ENCODE measurements around the gene LHPP.
A peak's percentile ranks its signal among the peaks of the same experiment; 100 is the strongest.

The LHPP gene

GRCh38 chr10:124486635-124487034 is 25.0 kb downstream of the LHPP start:
- peaks cover 0 to 9% (median 1%) of the 10 kb centered on the region in 5 experiments for H3K9me3 ChIP-seq (ENCODE audit: control extremely low read depth in 1 of 5, control insufficient read depth in 4 of 5, insufficient read depth in 2 of 5, low read depth in 1 of 5, low read length in 4 of 5)
- POLR2A ChIA-PET: no interaction called here
- no peak overlapping the region for H3K4me3 ChIP-seq (ENCODE audit: control insufficient read depth in 1 of 7, extremely low read depth in 1 of 7, insufficient read depth in 4 of 7, low read depth in 2 of 7, low read length in 6 of 7)
- H3K4me1 ChIP-seq (ENCODE audit: control extremely low read depth in 1 of 4, control insufficient read depth in 4 of 4, insufficient read depth in 4 of 4, low read length in 3 of 4): no peaks in the 10 kb centered on the region
- 96% methylated on average over 5 of the region's 6 CpGs for WGBS (ENCODE audit: insufficient coverage)
- H3K36me3 ChIP-seq (ENCODE audit: control insufficient read depth in 4 of 4, insufficient read depth in 4 of 4, low read length in 3 of 4): peaks cover 0 to 3% (median 0%) of the 10 kb centered on the region in 4 experiments
- CTCF ChIA-PET: no interaction called here
- H3K27ac ChIP-seq (ENCODE audit: insufficient read depth in 1 of 2, low read depth in 1 of 2, low read length in 2 of 2, poor library complexity in 1 of 2, severe bottlenecking in 2 of 2): no peak overlapping the region
- no peak for DNase-seq
- H3K27me3 ChIP-seq (replicated peaks in 2 of 5; ENCODE audit: control insufficient read depth in 4 of 5, insufficient read depth in 5 of 5, low read length in 4 of 5): no peaks in the 10 kb centered on the region

DNA sequence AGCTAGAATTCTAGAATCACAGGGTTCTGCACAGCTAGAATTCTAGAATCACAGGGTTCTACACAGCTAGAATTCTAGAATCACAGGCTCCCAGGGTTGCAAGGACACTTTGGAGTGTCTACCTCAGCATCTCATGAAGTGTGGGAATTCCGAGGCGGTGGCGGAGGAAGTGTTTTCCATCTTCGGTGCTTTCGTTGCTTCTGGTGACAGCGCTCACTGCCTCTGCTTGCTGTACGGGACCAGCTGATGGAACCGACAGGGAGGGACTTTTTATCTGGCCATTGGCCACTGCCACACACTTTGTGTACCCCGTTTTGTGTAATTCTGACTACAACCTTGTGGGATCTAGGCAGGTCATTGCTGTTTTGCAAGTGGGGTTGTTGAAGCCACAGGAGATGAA is 29.5 kb downstream of the LHPP start:
- ChIA-PET CTCF (no interaction called here), POLR2A (no interaction called here)

GRCh38 chr10:124492266-124492665 is 30.6 kb downstream of the LHPP start:
- no peaks in the 10 kb centered on the region for H3K9me3 ChIP-seq (ENCODE audit: control extremely low read depth in 1 of 5, control insufficient read depth in 4 of 5, insufficient read depth in 2 of 5, low read depth in 1 of 5, low read length in 4 of 5)
- peaks cover 2 to 17% (median 13%) of the 10 kb centered on the region in 4 experiments for H3K4me1 ChIP-seq (ENCODE audit: control extremely low read depth in 1 of 4, control insufficient read depth in 4 of 4, insufficient read depth in 4 of 4, low read length in 3 of 4)
- DNase-seq: no peak
- H3K36me3 ChIP-seq (ENCODE audit: control insufficient read depth in 4 of 4, insufficient read depth in 4 of 4, low read length in 3 of 4): peaks cover 0 to 3% (median 0%) of the 10 kb centered on the region in 4 experiments
- CTCF ChIA-PET: no interaction called here
- 93% methylated on average over 8 of the region's 8 CpGs for WGBS (ENCODE audit: insufficient coverage)
- H3K4me3 ChIP-seq (ENCODE audit: control insufficient read depth in 1 of 7, extremely low read depth in 1 of 7, insufficient read depth in 4 of 7, low read depth in 2 of 7, low read length in 6 of 7): no peak overlapping the region
- H3K27ac ChIP-seq (ENCODE audit: insufficient read depth in 1 of 2, low read depth in 1 of 2, low read length in 2 of 2, poor library complexity in 1 of 2, severe bottlenecking in 2 of 2): no peak overlapping the region
- H3K27me3 ChIP-seq (replicated peaks in 2 of 5; ENCODE audit: control insufficient read depth in 4 of 5, insufficient read depth in 5 of 5, low read length in 4 of 5): no peaks in the 10 kb centered on the region
- POLR2A ChIA-PET: no interaction called here

More for the DNA sequence above, 29.5 kb downstream of the LHPP start:
- Histone ChIP-seq H3K27me3 (replicated peaks in 2 of 5; ENCODE audit: control insufficient read depth in 4 of 5, insufficient read depth in 5 of 5, low read length in 4 of 5) (no peaks in the 10 kb centered on the region), H3K4me1 (ENCODE audit: control extremely low read depth in 1 of 4, control insufficient read depth in 4 of 4, insufficient read depth in 4 of 4, low read length in 3 of 4) (peaks cover 2 to 17% (median 13%) of the 10 kb centered on the region in 4 experiments), H3K36me3 (ENCODE audit: control insufficient read depth in 4 of 4, insufficient read depth in 4 of 4, low read length in 3 of 4) (peaks cover 0 to 3% (median 0%) of the 10 kb centered on the region in 4 experiments), H3K9me3 (ENCODE audit: control extremely low read depth in 1 of 5, control insufficient read depth in 4 of 5, insufficient read depth in 2 of 5, low read depth in 1 of 5, low read length in 4 of 5) (peaks cover 0 to 9% (median 1%) of the 10 kb centered on the region in 5 experiments), H3K4me3 (ENCODE audit: control insufficient read depth in 1 of 7, extremely low read depth in 1 of 7, insufficient read depth in 4 of 7, low read depth in 2 of 7, low read length in 6 of 7) (no peak overlapping the region), H3K27ac (ENCODE audit: insufficient read depth in 1 of 2, low read depth in 1 of 2, low read length in 2 of 2, poor library complexity in 1 of 2, severe bottlenecking in 2 of 2) (no peak overlapping the region)
- DNase-seq: no peak
- 98% methylated on average over 9 of the region's 9 CpGs for WGBS (ENCODE audit: insufficient coverage)

DNA sequence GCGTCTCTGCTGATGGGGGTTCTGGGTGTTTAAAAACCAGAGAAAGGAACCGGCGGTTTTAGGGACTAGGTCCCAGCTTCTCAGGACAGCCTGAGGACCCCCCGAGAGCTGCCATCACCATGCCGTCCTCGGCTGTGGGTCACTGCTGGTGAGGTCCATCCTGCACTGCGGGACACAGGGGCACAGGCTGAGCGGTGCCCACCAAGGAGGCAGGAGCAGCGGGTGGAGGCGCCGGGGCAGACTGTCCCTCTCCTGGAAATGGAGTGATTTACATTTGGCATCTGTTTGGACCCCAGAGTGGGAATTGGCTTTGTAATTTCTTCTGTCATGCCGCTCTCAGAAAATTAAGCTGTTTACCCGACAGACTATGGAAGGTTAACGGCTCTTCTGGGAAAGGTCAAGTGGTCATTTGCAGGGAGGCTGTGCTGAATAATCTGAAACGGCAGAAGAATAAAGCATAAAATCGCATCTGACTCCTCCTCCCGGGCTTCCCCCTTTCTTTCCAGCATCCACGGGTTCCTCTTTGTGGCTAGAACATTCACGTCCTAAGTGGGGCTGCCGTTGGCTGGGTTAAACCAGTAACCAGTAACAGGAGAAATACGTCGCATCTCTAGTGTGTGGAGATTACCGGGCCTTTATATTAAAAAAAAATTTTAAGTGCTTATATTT is 31.7 kb downstream of the LHPP start:
- H3K9me3 ChIP-seq (ENCODE audit: control extremely low read depth in 1 of 5, control insufficient read depth in 4 of 5, insufficient read depth in 2 of 5, low read depth in 1 of 5, low read length in 4 of 5): no peaks in the 10 kb centered on the region
- peak; percentile 29 to 77 (median 77) for DNase-seq
- H3K27me3 ChIP-seq (replicated peaks in 2 of 5; ENCODE audit: control insufficient read depth in 4 of 5, insufficient read depth in 5 of 5, low read length in 4 of 5): no peaks in the 10 kb centered on the region
- no peak overlapping the region for H3K27ac ChIP-seq (ENCODE audit: insufficient read depth in 1 of 2, low read depth in 1 of 2, low read length in 2 of 2, poor library complexity in 1 of 2, severe bottlenecking in 2 of 2)
- 54% methylated on average over 17 of the region's 23 CpGs for WGBS (ENCODE audit: insufficient coverage)
- POLR2A ChIA-PET: no interaction called here
- CTCF ChIA-PET: interaction anchor here (0.6 kb wide), 1 partner anchor 323 kb away, joined by 4 read pairs; no protein-coding TSS in a partner anchor
- peaks cover 0 to 3% (median 1%) of the 10 kb centered on the region in 4 experiments for H3K36me3 ChIP-seq (ENCODE audit: control insufficient read depth in 4 of 4, insufficient read depth in 4 of 4, low read length in 3 of 4)
- peak overlapping the region in 4 of 7 experiments; percentile 29 to 69 (median 51) for H3K4me3 ChIP-seq (ENCODE audit: control insufficient read depth in 1 of 7, extremely low read depth in 1 of 7, insufficient read depth in 4 of 7, low read depth in 2 of 7, low read length in 6 of 7)
- peaks cover 2 to 17% (median 13%) of the 10 kb centered on the region in 4 experiments for H3K4me1 ChIP-seq (ENCODE audit: control extremely low read depth in 1 of 4, control insufficient read depth in 4 of 4, insufficient read depth in 4 of 4, low read length in 3 of 4)

- ChIA-PET POLR2A (no interaction called here), CTCF (no interaction called here)
- peak in 2 of 3 donors; percentile 51 to 60 for DNase-seq
- Histone ChIP-seq H3K27me3 (replicated peaks in 2 of 5; ENCODE audit: control insufficient read depth in 4 of 5, insufficient read depth in 5 of 5, low read length in 4 of 5) (no peaks in the 10 kb centered on the region), H3K36me3 (ENCODE audit: control insufficient read depth in 4 of 4, insufficient read depth in 4 of 4, low read length in 3 of 4) (peaks cover 0 to 3% (median 1%) of the 10 kb centered on the region in 4 experiments), H3K4me3 (ENCODE audit: control insufficient read depth in 1 of 7, extremely low read depth in 1 of 7, insufficient read depth in 4 of 7, low read depth in 2 of 7, low read length in 6 of 7) (peak overlapping the region in 6 of 7 experiments; percentile 19 to 69 (median 42)), H3K9me3 (ENCODE audit: control extremely low read depth in 1 of 5, control insufficient read depth in 4 of 5, insufficient read depth in 2 of 5, low read depth in 1 of 5, low read length in 4 of 5) (no peaks in the 10 kb centered on the region), H3K27ac (ENCODE audit: insufficient read depth in 1 of 2, low read depth in 1 of 2, low read length in 2 of 2, poor library complexity in 1 of 2, severe bottlenecking in 2 of 2) (no peak overlapping the region), H3K4me1 (ENCODE audit: control extremely low read depth in 1 of 4, control insufficient read depth in 4 of 4, insufficient read depth in 4 of 4, low read length in 3 of 4) (peaks cover 2 to 17% (median 13%) of the 10 kb centered on the region in 4 experiments)
- 28% methylated on average over 12 of the region's 16 CpGs for WGBS (ENCODE audit: insufficient coverage)
Measured at GRCh38 chr10:124494046-124494807, 32.6 kb downstream of the LHPP start.

DNA sequence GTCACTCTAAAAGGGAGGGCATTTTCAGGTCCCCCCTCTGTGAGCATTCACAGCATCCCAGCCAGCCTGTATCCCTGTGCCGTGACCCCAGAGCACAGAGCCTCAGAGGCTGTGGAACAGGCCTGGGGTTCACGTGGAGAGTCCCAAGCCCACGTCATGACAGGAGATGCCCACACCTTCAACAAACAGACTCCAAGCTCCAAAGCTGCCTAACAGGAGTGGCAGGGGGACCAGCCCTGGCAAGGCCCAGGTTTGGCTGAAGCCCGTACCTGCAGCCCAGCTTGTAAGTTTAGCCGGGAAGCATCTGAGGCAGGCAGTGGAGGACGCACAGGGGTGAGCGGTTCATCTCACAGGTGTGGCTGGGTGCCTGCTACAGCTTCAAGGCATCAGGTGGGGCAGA is 33.5 kb downstream of the LHPP start:
- no peak overlapping the region for H3K4me3 ChIP-seq (ENCODE audit: control insufficient read depth in 1 of 7, extremely low read depth in 1 of 7, insufficient read depth in 4 of 7, low read depth in 2 of 7, low read length in 6 of 7)
- peaks cover 0 to 3% (median 1%) of the 10 kb centered on the region in 4 experiments for H3K36me3 ChIP-seq (ENCODE audit: control insufficient read depth in 4 of 4, insufficient read depth in 4 of 4, low read length in 3 of 4)
- ChIA-PET POLR2A (no interaction called here), CTCF (interaction anchor here (0.7 to 0.9 kb wide), 2 partner anchors 10 to 16 kb away, joined by 3 read pairs; no protein-coding TSS in a partner anchor)
- no peak overlapping the region for H3K27ac ChIP-seq (ENCODE audit: insufficient read depth in 1 of 2, low read depth in 1 of 2, low read length in 2 of 2, poor library complexity in 1 of 2, severe bottlenecking in 2 of 2)
- no peak for DNase-seq
- H3K27me3 ChIP-seq (replicated peaks in 2 of 5; ENCODE audit: control insufficient read depth in 4 of 5, insufficient read depth in 5 of 5, low read length in 4 of 5): no peaks in the 10 kb centered on the region
- WGBS (ENCODE audit: insufficient coverage): 99% methylated on average over 7 of the region's 7 CpGs
- no peaks in the 10 kb centered on the region for H3K9me3 ChIP-seq (ENCODE audit: control extremely low read depth in 1 of 5, control insufficient read depth in 4 of 5, insufficient read depth in 2 of 5, low read depth in 1 of 5, low read length in 4 of 5)
- H3K4me1 ChIP-seq (ENCODE audit: control extremely low read depth in 1 of 4, control insufficient read depth in 4 of 4, insufficient read depth in 4 of 4, low read length in 3 of 4): peaks cover 2 to 17% (median 13%) of the 10 kb centered on the region in 4 experiments

DNA sequence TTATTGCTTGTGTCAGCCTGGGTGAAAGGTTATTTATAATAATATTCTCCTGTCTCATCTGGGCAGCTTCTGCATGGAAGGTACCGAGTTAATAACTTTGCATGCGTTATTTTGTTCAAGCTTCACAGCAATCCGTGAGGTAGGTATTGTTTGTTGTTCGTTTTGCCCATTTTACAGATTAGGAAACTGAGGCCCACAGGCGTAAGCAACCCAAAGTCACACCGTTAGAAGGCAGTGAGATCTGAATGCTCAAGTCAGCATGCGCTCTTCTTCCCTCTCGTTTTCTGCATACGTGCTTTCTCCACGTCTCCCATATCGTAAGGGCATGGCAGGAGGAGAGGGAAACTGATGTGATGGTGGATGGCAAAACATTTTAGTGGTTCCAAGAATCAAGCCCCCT is 34.1 kb downstream of the LHPP start:
- peaks cover 0 to 2% (median 0%) of the 10 kb centered on the region in 5 experiments for H3K9me3 ChIP-seq (ENCODE audit: control extremely low read depth in 1 of 5, control insufficient read depth in 4 of 5, insufficient read depth in 2 of 5, low read depth in 1 of 5, low read length in 4 of 5)
- POLR2A ChIA-PET: no interaction called here
- no peak for DNase-seq
- no peak overlapping the region for H3K27ac ChIP-seq (ENCODE audit: insufficient read depth in 1 of 2, low read depth in 1 of 2, low read length in 2 of 2, poor library complexity in 1 of 2, severe bottlenecking in 2 of 2)
- no peak overlapping the region for H3K4me3 ChIP-seq (ENCODE audit: control insufficient read depth in 1 of 7, extremely low read depth in 1 of 7, insufficient read depth in 4 of 7, low read depth in 2 of 7, low read length in 6 of 7)
- peaks cover 2 to 17% (median 13%) of the 10 kb centered on the region in 4 experiments for H3K4me1 ChIP-seq (ENCODE audit: control extremely low read depth in 1 of 4, control insufficient read depth in 4 of 4, insufficient read depth in 4 of 4, low read length in 3 of 4)
- H3K27me3 ChIP-seq (replicated peaks in 2 of 5; ENCODE audit: control insufficient read depth in 4 of 5, insufficient read depth in 5 of 5, low read length in 4 of 5): no peaks in the 10 kb centered on the region
- peaks cover 0 to 6% (median 1%) of the 10 kb centered on the region in 4 experiments for H3K36me3 ChIP-seq (ENCODE audit: control insufficient read depth in 4 of 4, insufficient read depth in 4 of 4, low read length in 3 of 4)
- WGBS (ENCODE audit: insufficient coverage): 95% methylated on average over 8 of the region's 11 CpGs
- CTCF ChIA-PET: interaction anchor here (0.7 to 0.9 kb wide), 2 partner anchors 9 to 17 kb away, joined by 3 read pairs; no protein-coding TSS in a partner anchor
